Activated naive CD8-positive, alpha-beta T cell treated with anti-CD3 and anti-CD28 coated beads, Interleukin-2, amount 10 ng/mL, durations not matched to agents 7 days and 5 days (primary cell): Measurements from ENCODE around the gene GEN1. TPM values are rescaled to one million over a fixed set of nuclear protein-coding genes. Genes with fewer than 3 reads are reported as not detected.

Experiments used
- ATAC-seq: fragments of 150-1000 bp; cut with Tn5 transposase; one replicate; pipeline ENCODE4 v1.10.0; 2021; ENCODE audit warnings: low read depth, moderate library complexity
- POLR2A ChIA-PET: fragments of 350-600 bp; sonication (Branson Sonifier 250); formaldehyde crosslinking; loops from one replicate; lab custom pipeline; 2021; ENCODE audit warnings: antibody characterized with exemption; lab: Charles Lee
- DNase-seq: peaks from one replicate; pipeline ENCODE4 v3.0.0; 2021
- H3K27ac Mint-ChIP-seq: one replicate; pipeline ENCODE4 v1.8.0; 2022; ENCODE audit warnings: mild to moderate bottlenecking, mixed read lengths
- H3K27me3 Mint-ChIP-seq: one replicate; pipeline ENCODE4 v1.8.0; 2022; ENCODE audit warnings: mild to moderate bottlenecking, moderate library complexity, mixed read lengths
- H3K36me3 Mint-ChIP-seq: one replicate; pipeline ENCODE4 v1.8.0; 2021; ENCODE audit warnings: mild to moderate bottlenecking, mixed read lengths
- H3K4me1 Mint-ChIP-seq: one replicate; pipeline ENCODE4 v1.8.0; 2021; ENCODE audit warnings: mixed read lengths
- H3K4me3 Mint-ChIP-seq: one replicate; pipeline ENCODE4 v1.8.0; 2022; ENCODE audit warnings: mild to moderate bottlenecking, moderate library complexity, mixed read lengths
- H3K9me3 Mint-ChIP-seq: one replicate; pipeline ENCODE4 v1.8.0; 2021; ENCODE audit warnings: mixed read lengths
- total RNA-seq, 2 experiments: library from RNA; stranded (reverse); gene quantifications; one replicate each; pipeline ENCODE4 v1.2.3, GENCODE V29; 2021

Gene GEN1
- total RNA-seq, 2 experiments from 2014 or later = 30.6 to 31.1 TPM

DNA sequence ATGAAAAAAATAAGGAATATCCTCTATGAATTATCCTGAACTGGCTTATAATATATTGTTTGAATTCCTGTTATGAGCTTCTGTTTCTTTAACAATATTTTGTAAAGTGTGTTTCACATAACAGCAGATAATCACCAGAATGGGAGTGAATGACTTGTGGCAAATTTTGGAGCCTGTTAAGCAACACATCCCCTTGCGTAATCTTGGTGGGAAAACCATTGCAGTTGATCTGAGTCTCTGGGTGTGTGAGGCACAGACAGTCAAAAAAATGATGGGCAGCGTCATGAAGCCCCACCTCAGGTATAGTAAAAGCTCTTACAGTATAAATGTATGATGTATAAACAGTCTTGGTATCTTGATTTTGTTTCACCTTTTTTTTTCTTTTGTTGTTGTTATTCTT lies 5.9 kb downstream of the GEN1 start:
- Mint-ChIP-seq H3K9me3 (no peaks in the 10 kb centered on the region), H3K27me3 (no peaks in the 10 kb centered on the region), H3K4me3 (no peak overlapping the region), H3K36me3 (peaks cover 17% of the 10 kb centered on the region), H3K27ac (no peak overlapping the region), H3K4me1 (peaks cover 25% of the 10 kb centered on the region)
- ATAC-seq (no peak), DNase-seq (no peak)
- POLR2A ChIA-PET = no interaction called here

DNA sequence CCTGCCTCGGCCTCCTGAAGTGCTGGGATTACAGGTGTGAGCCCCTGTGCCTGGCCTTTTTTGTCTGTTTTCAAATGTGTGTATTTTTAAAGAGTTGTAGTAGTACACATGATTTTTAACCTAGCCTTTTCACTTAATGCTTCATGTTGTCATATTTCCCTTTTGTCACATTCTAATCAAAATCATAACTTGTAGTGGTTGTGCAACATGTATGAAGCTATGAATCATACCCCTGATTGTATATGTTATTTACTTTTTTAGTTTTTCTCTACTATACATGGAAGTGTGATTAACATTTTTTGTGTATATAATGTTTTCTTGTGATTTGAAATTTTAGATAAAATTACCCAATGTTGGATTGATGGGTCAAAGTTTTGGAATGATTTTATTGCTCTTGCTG lies 8.5 kb downstream of the GEN1 start:
- Mint-ChIP-seq H3K4me3 (no peak overlapping the region), H3K4me1 (peaks cover 17% of the 10 kb centered on the region), H3K27me3 (no peaks in the 10 kb centered on the region), H3K27ac (no peak overlapping the region), H3K9me3 (no peaks in the 10 kb centered on the region), H3K36me3 (peaks cover 18% of the 10 kb centered on the region)
- POLR2A ChIA-PET = no interaction called here
- no peak for DNase-seq
- ATAC-seq = no peak

DNA sequence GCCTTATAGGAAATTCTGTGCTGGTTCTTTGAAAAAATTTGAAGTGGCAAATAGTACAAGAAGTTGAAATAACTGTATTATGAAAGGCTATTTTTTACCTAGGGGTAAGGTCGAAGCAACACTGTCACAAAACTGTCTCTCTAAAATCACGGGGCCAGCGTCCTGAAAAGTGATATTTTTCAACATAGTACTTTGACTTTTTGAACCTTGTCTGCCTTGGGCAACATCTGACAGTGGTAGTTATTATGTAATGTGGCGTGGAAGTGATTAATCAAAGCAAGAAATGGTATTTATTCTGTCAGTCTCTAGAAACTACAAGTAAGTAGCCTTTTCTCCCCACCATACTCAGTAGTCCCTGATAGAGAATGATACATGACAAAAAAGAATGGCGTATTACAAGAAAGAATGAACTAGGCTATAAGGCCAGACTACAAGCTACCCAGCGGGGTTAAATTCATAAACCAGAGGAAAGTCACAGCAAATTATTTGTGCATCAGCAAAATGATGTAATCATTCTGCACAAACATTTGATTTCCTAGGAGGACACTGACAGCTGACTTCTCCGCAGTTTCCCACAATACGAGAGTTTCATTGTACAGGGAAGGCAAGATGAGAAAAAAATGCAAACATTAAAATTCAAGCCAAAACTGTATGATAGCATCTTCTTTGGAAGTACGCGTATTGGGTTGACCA lies 9.8 kb downstream of the GEN1 start:
- H3K4me1 Mint-ChIP-seq = peaks cover 13% of the 10 kb centered on the region
- POLR2A ChIA-PET = no interaction called here

DNA sequence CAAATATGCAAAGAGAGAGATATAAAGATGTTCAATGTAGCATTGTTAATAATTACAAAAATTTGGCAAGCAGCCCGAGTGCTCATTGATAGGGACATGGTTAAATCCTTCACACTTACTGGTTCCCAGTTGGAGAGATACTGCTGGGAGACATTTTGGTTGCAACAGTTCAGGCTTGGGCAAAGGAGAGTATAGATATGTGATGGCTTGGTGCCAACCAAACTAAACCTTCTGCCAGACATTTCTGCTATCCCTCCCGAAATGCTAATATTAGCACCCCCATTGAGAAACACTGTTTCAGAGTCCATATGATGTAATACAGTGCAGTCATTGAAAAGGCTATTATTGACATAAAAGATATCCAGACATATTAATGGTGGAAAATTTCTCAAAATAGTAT lies 11.5 kb downstream of the GEN1 start:
- DNase-seq = no peak
- peaks cover 22% of the 10 kb centered on the region for H3K36me3 Mint-ChIP-seq
- H3K27ac Mint-ChIP-seq = no peak overlapping the region
- POLR2A ChIA-PET = no interaction called here
- H3K4me1 Mint-ChIP-seq = peaks cover 6% of the 10 kb centered on the region
- H3K27me3 Mint-ChIP-seq = no peaks in the 10 kb centered on the region
- ATAC-seq = no peak
- no peak overlapping the region for H3K4me3 Mint-ChIP-seq
- no peaks in the 10 kb centered on the region for H3K9me3 Mint-ChIP-seq

More for the DNA sequence above, 9.8 kb downstream of the GEN1 start:
- DNase-seq (no peak), ATAC-seq (no peak)
- Mint-ChIP-seq H3K9me3 (no peaks in the 10 kb centered on the region), H3K4me3 (no peak overlapping the region), H3K27me3 (no peaks in the 10 kb centered on the region), H3K36me3 (peaks cover 23% of the 10 kb centered on the region), H3K27ac (no peak overlapping the region)

DNA sequence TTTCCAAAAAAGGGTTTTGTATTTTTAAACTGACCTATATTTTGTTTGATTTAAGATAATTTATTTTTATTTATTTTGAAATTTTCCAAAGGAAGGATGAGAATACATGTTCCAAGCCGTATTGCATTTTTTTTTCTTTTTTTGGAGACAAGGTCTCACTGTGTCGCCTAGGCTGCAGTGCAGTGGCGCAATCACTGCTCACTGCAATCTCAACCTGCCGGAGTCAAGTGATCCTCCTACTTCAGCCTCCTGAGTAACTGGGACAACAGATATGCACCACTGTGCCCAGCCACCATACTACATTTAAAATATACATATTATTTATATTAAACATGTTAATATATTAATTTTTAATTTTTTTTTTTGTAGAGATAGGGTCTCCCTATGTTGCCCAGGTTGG lies 15.0 kb downstream of the GEN1 start:
- no peak for ATAC-seq
- POLR2A ChIA-PET = no interaction called here

DNA sequence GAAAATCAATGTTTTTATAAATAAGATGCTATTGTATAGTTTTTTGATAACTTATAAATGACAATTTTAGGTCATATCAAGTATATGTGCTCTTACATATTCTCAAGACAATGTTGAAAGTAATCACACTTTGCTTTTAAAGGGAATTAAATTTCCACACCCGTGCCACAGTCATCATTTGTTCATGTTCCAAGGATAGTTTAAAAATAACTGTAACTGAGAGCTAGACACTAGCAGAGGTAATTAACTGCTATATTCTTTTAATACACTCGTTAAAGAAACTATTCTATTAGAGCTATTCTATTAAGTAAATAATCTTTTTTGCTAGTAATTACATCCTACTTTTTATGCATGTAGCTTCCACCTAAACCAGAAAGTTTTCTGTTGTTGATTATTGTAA lies 18.0 kb downstream of the GEN1 start:
- Mint-ChIP-seq H3K4me3 (no peak overlapping the region), H3K36me3 (peaks cover 27% of the 10 kb centered on the region)
- ATAC-seq = no peak

More for the DNA sequence above, 15.0 kb downstream of the GEN1 start:
- H3K36me3 Mint-ChIP-seq = peaks cover 14% of the 10 kb centered on the region
- no peaks in the 10 kb centered on the region for H3K27me3 Mint-ChIP-seq
- H3K4me3 Mint-ChIP-seq = no peak overlapping the region
- DNase-seq = no peak
- no peak overlapping the region for H3K27ac Mint-ChIP-seq
- H3K9me3 Mint-ChIP-seq = no peaks in the 10 kb centered on the region
- peaks cover 5% of the 10 kb centered on the region for H3K4me1 Mint-ChIP-seq

DNA sequence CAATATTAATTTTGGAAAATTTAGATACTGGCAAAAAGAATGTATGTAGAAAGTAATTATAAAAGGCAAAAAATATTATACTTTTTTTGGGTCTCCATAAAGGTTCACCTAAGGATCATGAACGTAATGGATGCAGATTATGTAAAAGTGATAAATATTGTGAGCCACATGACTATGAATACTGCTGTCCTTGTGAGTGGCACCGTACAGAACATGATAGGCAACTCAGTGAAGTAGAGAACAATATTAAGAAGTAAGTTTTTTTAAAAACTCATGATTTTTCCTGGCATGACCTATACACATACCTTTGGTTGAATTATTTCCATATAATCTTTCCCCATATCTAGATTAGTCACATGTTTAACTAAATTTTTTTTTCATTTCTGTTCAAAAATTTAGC lies 18.6 kb downstream of the GEN1 start:
- H3K27me3 Mint-ChIP-seq = no peaks in the 10 kb centered on the region
- H3K36me3 Mint-ChIP-seq = peaks cover 25% of the 10 kb centered on the region
- no peak overlapping the region for H3K4me3 Mint-ChIP-seq
- POLR2A ChIA-PET = interaction anchor here (0.8 kb wide), 1 partner anchor 18 kb away, joined by 3 read pairs; the partner anchor contains the start of genes GEN1 and SMC6
- H3K9me3 Mint-ChIP-seq = no peaks in the 10 kb centered on the region
- H3K4me1 Mint-ChIP-seq = peaks cover 3% of the 10 kb centered on the region
- no peak overlapping the region for H3K27ac Mint-ChIP-seq
- ATAC-seq (no peak), DNase-seq (no peak)

More for the DNA sequence above, 18.0 kb downstream of the GEN1 start:
- H3K4me1 Mint-ChIP-seq = peaks cover 3% of the 10 kb centered on the region
- H3K27ac Mint-ChIP-seq = no peak overlapping the region
- no peaks in the 10 kb centered on the region for H3K9me3 Mint-ChIP-seq
- POLR2A ChIA-PET = interaction anchor here (0.8 kb wide), 1 partner anchor 18 kb away, joined by 3 read pairs; the partner anchor contains the start of genes GEN1 and SMC6
- no peaks in the 10 kb centered on the region for H3K27me3 Mint-ChIP-seq
- DNase-seq = no peak

DNA sequence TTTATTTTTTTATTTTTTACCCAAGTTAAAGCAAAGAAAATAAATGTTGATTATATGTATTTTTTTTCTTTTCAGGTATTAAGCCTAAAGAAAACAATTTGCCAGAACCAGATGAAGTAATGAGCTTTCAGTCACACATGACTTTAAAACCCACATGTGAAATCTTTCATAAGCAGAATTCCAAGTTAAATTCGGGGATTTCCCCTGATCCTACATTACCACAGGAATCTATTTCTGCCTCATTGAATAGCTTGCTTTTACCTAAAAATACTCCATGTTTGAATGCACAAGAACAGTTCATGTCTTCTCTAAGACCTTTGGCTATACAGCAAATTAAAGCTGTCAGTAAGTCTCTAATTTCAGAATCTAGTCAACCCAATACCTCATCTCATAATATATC lies 26.6 kb downstream of the GEN1 start:
- H3K27me3 Mint-ChIP-seq = no peaks in the 10 kb centered on the region
- H3K9me3 Mint-ChIP-seq = no peaks in the 10 kb centered on the region
- DNase-seq (no peak), ATAC-seq (no peak)
- no peak overlapping the region for H3K4me3 Mint-ChIP-seq
- POLR2A ChIA-PET = no interaction called here
- H3K27ac Mint-ChIP-seq = no peak overlapping the region
- H3K36me3 Mint-ChIP-seq = peaks cover 45% of the 10 kb centered on the region
- no peaks in the 10 kb centered on the region for H3K4me1 Mint-ChIP-seq

DNA sequence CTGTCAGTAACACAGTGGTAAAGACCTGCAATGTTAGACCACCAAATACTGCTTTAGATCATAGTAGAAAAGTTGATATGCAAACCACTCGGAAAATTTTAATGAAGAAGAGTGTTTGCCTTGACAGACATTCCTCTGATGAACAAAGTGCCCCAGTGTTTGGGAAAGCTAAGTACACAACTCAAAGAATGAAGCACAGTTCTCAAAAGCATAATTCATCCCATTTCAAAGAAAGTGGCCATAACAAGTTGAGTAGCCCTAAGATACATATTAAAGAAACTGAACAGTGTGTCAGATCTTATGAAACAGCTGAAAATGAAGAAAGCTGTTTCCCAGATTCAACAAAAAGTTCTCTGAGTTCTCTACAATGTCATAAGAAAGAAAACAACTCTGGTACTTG lies 27.5 kb downstream of the GEN1 start:
- POLR2A ChIA-PET = no interaction called here
- Mint-ChIP-seq H3K4me3 (no peak overlapping the region), H3K4me1 (no peaks in the 10 kb centered on the region), H3K27me3 (no peaks in the 10 kb centered on the region), H3K36me3 (peaks cover 41% of the 10 kb centered on the region), H3K27ac (no peak overlapping the region), H3K9me3 (no peaks in the 10 kb centered on the region)
- DNase-seq (no peak), ATAC-seq (no peak)

DNA sequence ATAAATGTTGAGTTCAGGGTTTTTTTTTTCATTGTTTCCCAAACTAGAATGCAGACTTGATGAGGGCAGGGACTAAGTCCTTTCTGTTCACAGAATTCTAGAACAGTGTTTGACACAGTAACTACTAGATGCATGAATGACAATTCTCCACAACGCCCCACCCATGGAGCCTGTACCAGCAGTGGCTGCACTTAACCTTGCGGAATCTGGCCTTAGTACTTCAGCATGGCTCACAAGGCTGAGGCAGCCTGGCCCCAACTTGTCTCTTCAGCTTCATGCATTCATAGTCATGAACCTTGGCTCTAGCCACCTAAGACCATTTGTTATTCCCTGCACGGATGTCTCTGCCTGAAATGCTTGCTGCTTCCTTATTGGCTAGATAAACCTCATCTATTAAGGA lies 32.8 kb downstream of the GEN1 start:
- H3K27ac Mint-ChIP-seq = no peak overlapping the region
- POLR2A ChIA-PET = no interaction called here
- DNase-seq (no peak), ATAC-seq (no peak)
- no peak overlapping the region for H3K4me3 Mint-ChIP-seq
- H3K4me1 Mint-ChIP-seq = peaks cover 2% of the 10 kb centered on the region
- H3K9me3 Mint-ChIP-seq = no peaks in the 10 kb centered on the region
- H3K27me3 Mint-ChIP-seq = peaks cover 18% of the 10 kb centered on the region
- H3K36me3 Mint-ChIP-seq = peaks cover 21% of the 10 kb centered on the region

DNA sequence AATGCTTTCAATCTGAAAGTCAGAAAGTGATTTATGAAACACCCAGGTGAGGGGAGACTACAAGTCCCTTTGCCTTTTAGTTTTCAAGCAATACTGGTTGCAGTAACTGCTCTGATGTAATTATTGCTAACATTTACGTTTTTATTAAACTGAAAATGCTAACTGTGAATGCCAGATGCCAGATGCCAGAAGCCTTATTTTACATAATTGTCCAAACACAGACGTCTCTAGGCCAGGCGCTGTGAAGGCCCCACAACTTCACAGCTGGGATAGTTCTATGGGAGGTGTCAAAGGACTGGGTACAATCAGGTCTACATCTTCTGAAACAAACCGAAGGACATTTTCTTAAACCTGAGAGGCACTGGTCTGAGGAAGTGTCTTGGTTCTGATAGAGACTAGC lies 34.8 kb downstream of the GEN1 start:
- Mint-ChIP-seq H3K36me3 (peaks cover 6% of the 10 kb centered on the region), H3K27me3 (peaks cover 27% of the 10 kb centered on the region), H3K27ac (no peak overlapping the region), H3K4me1 (peaks cover 11% of the 10 kb centered on the region), H3K4me3 (no peak overlapping the region), H3K9me3 (no peaks in the 10 kb centered on the region)
- ATAC-seq = no peak
- no peak for DNase-seq
- POLR2A ChIA-PET = no interaction called here

DNA sequence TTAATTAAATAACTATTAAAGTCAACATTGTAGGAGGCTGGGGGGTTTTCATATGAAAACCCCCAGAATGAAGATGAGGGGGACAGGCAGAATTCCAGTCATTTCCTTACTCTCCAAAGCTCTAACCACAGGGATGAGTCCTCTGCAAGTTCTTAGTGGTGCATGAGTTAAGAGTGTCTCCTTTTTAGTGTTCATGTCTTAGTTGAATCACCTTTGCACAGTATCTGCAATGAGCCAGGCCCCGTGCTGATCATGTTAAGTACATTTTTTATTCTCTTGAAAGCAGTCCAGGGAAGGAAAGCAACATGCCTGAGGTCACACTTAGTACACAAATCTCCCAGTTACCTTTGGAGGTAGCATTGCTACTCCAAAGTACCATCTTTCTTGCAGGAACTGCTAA lies 36.6 kb downstream of the GEN1 start:
- Mint-ChIP-seq H3K27ac (no peak overlapping the region), H3K36me3 (no peaks in the 10 kb centered on the region), H3K27me3 (peaks cover 36% of the 10 kb centered on the region), H3K9me3 (no peaks in the 10 kb centered on the region), H3K4me3 (no peak overlapping the region), H3K4me1 (peaks cover 11% of the 10 kb centered on the region)
- ATAC-seq (no peak), DNase-seq (no peak)
- POLR2A ChIA-PET = no interaction called here

DNA sequence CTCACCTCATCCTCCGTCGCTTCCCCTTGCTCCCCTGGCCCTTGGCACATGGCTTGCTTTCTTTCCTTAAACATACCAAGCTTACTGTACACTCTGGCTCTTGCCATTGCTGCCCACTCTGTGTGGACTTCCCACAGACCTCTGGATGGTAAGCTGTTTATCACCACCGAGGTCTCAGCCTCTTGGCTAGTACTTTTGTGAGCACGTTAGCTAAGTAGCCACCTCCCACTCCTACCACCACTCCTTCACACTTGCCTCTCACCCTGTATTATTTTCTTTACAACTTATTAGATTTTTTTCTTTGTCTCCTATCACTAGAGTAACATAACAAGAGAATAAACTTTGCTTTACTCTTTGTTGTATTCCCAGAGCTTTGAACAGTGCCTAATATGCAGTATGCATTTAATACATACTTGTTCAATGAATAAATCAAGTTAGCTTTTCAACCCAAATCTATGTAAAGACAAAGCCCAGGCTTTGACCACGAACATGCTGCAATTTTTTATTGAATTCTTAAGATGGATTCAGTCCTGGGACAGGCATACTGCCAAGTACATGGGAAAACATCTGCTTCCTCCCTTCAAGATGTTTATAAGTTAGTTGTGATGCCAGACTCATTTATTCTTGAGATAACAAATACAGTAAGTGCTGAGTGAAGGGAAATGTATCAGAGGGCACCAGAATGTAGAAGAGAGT lies 37.3 kb downstream of the GEN1 start:
- no peaks in the 10 kb centered on the region for H3K9me3 Mint-ChIP-seq
- no peaks in the 10 kb centered on the region for H3K36me3 Mint-ChIP-seq
- no peak overlapping the region for H3K27ac Mint-ChIP-seq
- peaks cover 37% of the 10 kb centered on the region for H3K27me3 Mint-ChIP-seq
- no peak for DNase-seq
- ATAC-seq = no peak
- H3K4me1 Mint-ChIP-seq = peaks cover 11% of the 10 kb centered on the region
- POLR2A ChIA-PET = no interaction called here
- H3K4me3 Mint-ChIP-seq = no peak overlapping the region

DNA sequence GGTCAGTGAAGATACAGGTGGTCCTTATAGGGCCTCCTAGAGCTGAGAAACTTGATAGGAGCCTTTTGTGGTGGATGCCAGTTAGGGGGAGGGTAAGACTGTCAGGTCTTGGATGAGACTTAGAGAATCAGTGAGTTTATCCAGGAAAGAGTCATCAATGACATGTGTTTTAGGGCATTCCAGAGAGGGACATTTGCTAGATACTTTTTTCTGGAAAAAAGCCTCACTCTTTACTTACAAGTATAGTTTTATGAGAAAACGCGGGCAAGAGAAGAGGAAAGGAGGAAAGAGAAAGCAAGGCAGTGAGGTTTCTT lies 37.8 kb downstream of the GEN1 start:
- DNase-seq (no peak), ATAC-seq (no peak)
- no peaks in the 10 kb centered on the region for H3K9me3 Mint-ChIP-seq
- H3K4me3 Mint-ChIP-seq = no peak overlapping the region
- peaks cover 40% of the 10 kb centered on the region for H3K27me3 Mint-ChIP-seq
- H3K4me1 Mint-ChIP-seq = peaks cover 11% of the 10 kb centered on the region
- H3K27ac Mint-ChIP-seq = no peak overlapping the region
- no peaks in the 10 kb centered on the region for H3K36me3 Mint-ChIP-seq
- POLR2A ChIA-PET = no interaction called here
